GM12873 (cell line): Measurements from ENCODE around the gene ADA.

Experiments used
- CTCF ChIP-seq: IDR thresholded peaks from 2 replicates; pipeline ENCODE4 v1.5.1; 2012; ENCODE audit warnings: low read depth, mild to moderate bottlenecking, moderate library complexity, low read length, control low read depth; ENCODE audit not compliant: insufficient read depth; ENCODE audit errors: missing control alignments

ADA gene

DNA sequence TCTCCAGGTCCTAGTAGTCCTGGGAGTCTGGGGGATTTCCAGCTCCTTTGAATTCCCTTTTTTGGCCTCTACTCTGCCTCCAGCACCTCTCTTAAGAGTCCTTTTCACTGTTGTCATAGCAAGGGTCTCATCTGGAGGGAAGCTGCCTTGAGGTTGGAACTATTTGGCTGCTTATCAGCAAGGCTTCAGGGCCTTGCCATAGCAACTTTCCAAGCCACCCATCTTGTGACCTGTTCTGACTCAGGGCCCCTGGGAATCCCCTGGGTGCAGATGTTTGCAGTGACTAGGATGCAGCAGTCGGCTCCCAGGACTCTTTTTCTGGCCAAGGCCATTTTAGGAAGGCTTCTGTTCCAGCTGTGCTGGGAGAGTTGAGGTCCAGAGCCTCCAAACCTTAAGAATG, 56.8 kb downstream of the ADA start:
- no peak for TF ChIP-seq CTCF

DNA sequence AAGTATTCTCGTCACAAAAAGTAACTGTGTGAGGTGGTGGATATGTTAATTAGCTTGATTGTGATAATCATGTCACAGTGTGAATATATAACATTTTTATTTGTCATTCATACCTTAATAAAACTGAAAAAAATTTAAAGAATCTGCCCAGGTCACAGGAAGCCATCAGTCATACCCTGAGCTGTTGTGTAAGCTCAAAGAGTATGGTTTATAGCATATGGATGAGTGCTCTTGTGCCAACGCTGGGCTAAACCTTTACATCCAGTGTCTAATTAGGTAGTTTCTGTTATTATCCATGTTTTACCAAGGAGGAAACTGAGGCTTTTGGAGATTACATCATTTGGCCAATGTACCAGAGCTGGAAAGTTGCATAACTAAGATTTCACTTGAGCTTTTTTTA, 57.7 kb downstream of the ADA start:
- no peak for TF ChIP-seq CTCF

- no peak for TF ChIP-seq CTCF
These were observed 59.1 kb downstream of the ADA start for GRCh38 chr20:44592366-44592765.

GRCh38 chr20:44590980-44591778, 60.3 kb downstream of the ADA start:
- no peak for TF ChIP-seq CTCF

- TF ChIP-seq CTCF, result no peak
These were observed 62.0 kb downstream of the ADA start for GRCh38 chr20:44589537-44589936.

- TF ChIP-seq CTCF, result no peak
These were observed 64.2 kb downstream of the ADA start for GRCh38 chr20:44587035-44587980.

DNA sequence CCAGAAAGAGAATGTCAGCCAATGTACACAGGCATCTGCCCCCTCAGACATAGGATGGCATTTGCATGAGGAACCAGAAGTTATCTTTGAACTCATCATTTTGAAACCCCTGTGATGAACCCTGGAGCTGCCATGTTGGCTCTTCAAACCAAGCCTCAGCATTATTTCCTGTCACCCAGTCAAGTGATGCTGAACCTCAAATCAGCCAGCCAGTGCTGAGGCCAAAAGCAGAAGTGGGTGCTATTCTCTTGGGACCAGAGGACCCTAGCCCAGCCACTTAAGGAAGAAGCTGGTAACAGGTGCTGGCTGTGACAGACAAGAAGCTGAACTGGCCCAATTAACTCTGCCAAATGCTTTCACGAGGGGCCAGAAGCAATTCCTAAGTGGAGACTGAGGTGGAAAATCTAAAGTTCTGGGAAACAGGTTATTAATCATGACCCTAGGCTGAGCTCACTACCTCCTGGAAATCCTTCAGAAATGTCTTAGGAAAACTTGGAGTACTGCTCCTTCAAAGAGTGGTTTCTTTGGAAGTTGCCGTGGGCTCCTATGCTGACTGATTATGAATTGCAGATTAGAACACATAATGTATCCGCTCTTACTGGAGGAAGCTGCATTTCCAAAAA, 65.1 kb downstream of the ADA start:
- no peak for TF ChIP-seq CTCF
